ENCODE results near the gene DCBLD2. TPM values are rescaled to one million over a fixed set of nuclear protein-coding genes. Genes with fewer than 3 reads are reported as not detected.

Gene DCBLD2
- total and polyA plus RNA-seq, 2 of the 4 experiments (the other 2 are of a cell fraction), result 121 to 196 TPM

GRCh38 chr3:98945101-98945524, 43.6 kb upstream of the DCBLD2 start:
- Histone ChIP-seq H2AFZ (replicated peaks; ENCODE audit: low read length, poor library complexity) (no peak overlapping the region), H4K91ac (ENCODE audit: insufficient read depth, low read depth, low read length) (no peak overlapping the region), H3K14ac (replicated peaks; ENCODE audit: low read depth, low read length) (no peak overlapping the region), H3K9me1 (ENCODE audit: insufficient read depth, low read length) (no peaks in the 10 kb centered on the region), H2BK15ac (ENCODE audit: low read depth, low read length) (no peak overlapping the region), H4K8ac (ENCODE audit: low read depth in 2 of 2, low read length in 2 of 2) (0 out of 4 replicates have a peak overlapping the region, but pooled peaks of 1 of the 2 experiments have one; percentile 7), H3K4ac (ENCODE audit: low read depth, low read length) (no peak overlapping the region), H3K36me3 (ENCODE audit: control insufficient read depth, insufficient read depth, low read length) (no peaks in the 10 kb centered on the region), H3K79me1 (ENCODE audit: low read depth in 1 of 2, low read length in 2 of 2) (no peaks in the 10 kb centered on the region), H2BK120ac (ENCODE audit: low read depth, low read length) (no peak overlapping the region), H3K18ac (ENCODE audit: low read depth, low read length) (no peak overlapping the region), H3K9ac (ENCODE audit: low read depth, low read length) (no peak overlapping the region), H3K4me1 (ENCODE audit: control insufficient read depth, insufficient read depth, low read length) (peaks cover 2% of the 10 kb centered on the region; the same call in 1 of the 2 replicates), H2AK9ac (replicated peaks; ENCODE audit: low read depth, low read length, poor library complexity) (no peak overlapping the region), H4K20me1 (ENCODE audit: insufficient read depth, low read length) (no peaks in the 10 kb centered on the region), H3K27ac (ENCODE audit: insufficient read depth, low read length) (no peak overlapping the region), H4K5ac (ENCODE audit: low read depth, low read length) (no peak overlapping the region), H3K4me3 (ENCODE audit: insufficient read depth, low read depth, low read length) (no peak overlapping the region), H3K56ac (ENCODE audit: extremely low read depth, insufficient read depth, low read length) (no peak overlapping the region), H3K4me2 (ENCODE audit: low read depth, low read length) (no peak overlapping the region), H2AK5ac (ENCODE audit: low read depth, low read length) (no peak overlapping the region), H3K27me3 (ENCODE audit: control insufficient read depth, insufficient read depth, low read length) (no peaks in the 10 kb centered on the region), H2BK20ac (ENCODE audit: low read depth, low read length) (no peak overlapping the region), H3K23ac (ENCODE audit: low read depth, low read length) (no peak overlapping the region), H3K9me3 (ENCODE audit: control insufficient read depth, insufficient read depth, low read length) (no peaks in the 10 kb centered on the region), H2BK5ac (ENCODE audit: low read depth, low read length, poor library complexity, severe bottlenecking) (no peak overlapping the region)
- intact Hi-C loops (cut with micrococcal nuclease) (no loop called here), in situ Hi-C loops (cut with MboI; ENCODE audit: low sequenced_read_pairs) (no loop called here), dilution Hi-C loops (cut with HindIII; ENCODE audit: low sequenced_read_pairs, unreplicated experiment) (no loop called here)
- TF ChIP-seq BHLHE40 (IDR thresholded peaks at IDR 0.05; ENCODE audit: low read depth, low read length) (no peak), RAD21 (IDR thresholded peaks at IDR 0.05; ENCODE audit: low read length) (no peak), CEBPB (IDR thresholded peaks at IDR 0.05; ENCODE audit: low read depth, low read length) (no peak), RFX5 (IDR thresholded peaks at IDR 0.05; ENCODE audit: low read depth, low read length) (no peak), MAFK (IDR thresholded peaks at IDR 0.05; ENCODE audit: low read depth, low read length) (no peak)
- POLR2A ChIA-PET (ENCODE audit: unreplicated experiment), result no interaction called here
- ATAC-seq (ENCODE audit: low read depth) (no peak), DNase-seq (peak; percentile 33)
- CTCF ChIA-PET, result interaction anchor here (0.8 kb wide), 1 partner anchor 49 kb away, joined by 5 read pairs; no protein-coding TSS in a partner anchor
- WGBS, 2 experiments (ENCODE audit: extremely low coverage in 2 of 2, insufficient read length in 1 of 2), result no CpG with 5 or more reads among the region's 1 CpG
- no TSS peak for BruUV-seq (replicated peaks)
